ENCODE data around the gene REST.

REST gene

DNA sequence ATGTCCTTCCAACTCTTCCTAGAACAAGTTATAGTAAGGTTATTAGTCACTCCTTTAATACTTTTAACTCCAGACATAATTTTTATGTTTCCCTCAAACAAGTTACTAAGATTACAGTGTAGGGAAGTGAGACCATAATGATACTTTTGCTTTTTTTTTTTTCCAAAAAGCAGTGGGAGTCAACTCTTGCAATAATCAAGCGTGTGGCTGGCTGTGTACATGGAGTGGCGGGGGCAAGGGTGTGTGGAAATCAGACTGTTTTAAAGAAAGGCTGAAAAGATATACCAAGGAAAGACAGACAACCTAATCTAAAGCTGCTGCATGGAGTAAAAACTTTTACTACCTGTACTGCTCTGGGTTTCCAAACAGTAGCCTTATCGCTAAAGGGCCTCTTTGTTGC is 65.6 kb downstream of the REST start:
- no peaks in the 10 kb centered on the region for H3K27me3 ChIP-seq (ENCODE audit: insufficient read depth, low read length)
- H3K9me3 ChIP-seq (ENCODE audit: low read length), result peaks cover 12% of the 10 kb centered on the region
- H3K4me3 ChIP-seq (ENCODE audit: low read length), result no peak overlapping the region
- H3K36me3 ChIP-seq (ENCODE audit: insufficient read depth, low read length), result peaks cover 34% of the 10 kb centered on the region
- no peak overlapping the region for H2AFZ ChIP-seq (ENCODE audit: low read depth, low read length)
- peaks cover 6% of the 10 kb centered on the region for H3K4me1 ChIP-seq (ENCODE audit: insufficient read depth, low read length)

DNA sequence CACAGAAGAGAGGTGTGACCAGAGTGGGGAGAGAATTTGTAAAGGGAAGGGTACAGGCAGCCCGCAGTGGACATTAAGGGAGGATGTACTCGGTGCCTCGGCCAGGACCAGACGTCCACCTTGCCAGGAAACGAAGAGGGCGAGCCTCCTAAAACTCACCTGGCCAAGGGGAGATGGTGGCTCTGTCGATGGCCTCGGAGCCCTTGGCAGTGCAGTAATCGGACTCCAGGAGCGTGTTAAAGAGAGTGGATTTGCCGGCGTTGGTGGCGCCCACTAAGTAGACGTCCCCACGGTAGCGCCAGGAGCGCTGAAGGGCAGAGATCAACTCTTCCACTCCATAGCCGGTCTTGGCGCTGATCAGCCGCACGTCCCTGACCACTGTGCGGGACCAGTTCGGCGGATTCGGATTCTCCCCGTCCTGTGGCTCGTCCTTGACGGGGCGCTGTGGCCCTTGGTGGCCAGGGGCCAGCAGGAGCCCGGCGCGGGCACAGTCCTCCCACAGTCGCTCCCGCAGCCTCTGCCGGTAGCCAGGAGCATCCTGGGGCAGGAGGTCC is 68.7 kb downstream of the REST start:
- H3K4me1 ChIP-seq (ENCODE audit: insufficient read depth, low read length), result peaks cover 13% of the 10 kb centered on the region

DNA sequence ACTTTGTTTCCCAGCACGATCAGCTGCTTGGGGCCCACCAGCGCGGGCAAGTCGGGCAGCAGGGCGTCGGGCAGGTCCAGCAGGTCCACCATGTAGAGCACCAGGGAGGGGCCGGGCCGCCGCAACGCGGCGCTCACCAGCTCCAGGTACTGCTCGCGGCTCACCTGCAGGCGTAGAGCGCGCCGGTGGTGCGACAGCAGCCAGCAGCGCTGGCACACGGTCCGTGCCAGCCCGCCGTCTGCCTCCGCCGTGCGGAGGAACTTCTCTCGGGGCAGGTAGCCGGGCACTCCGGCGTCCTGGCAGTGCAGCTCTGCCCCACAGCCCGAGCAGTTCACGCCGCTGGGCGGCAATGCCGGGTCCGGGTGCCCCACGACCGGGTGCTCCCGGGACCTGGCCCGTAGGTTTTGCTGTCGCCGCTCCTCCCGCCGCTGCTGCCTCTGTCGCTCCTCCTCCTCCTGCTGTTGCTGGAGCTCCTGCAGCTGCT is 69.2 kb downstream of the REST start:
- Histone ChIP-seq H2AFZ (ENCODE audit: low read depth, low read length) (peak overlapping the region; percentile 50), H3K4me1 (ENCODE audit: insufficient read depth, low read length) (peaks cover 14% of the 10 kb centered on the region), H3K36me3 (ENCODE audit: insufficient read depth, low read length) (peaks cover 19% of the 10 kb centered on the region), H3K4me3 (ENCODE audit: low read length) (peak overlapping the region; percentile 93), H3K9me3 (ENCODE audit: low read length) (peaks cover 12% of the 10 kb centered on the region), H3K27me3 (ENCODE audit: insufficient read depth, low read length) (no peaks in the 10 kb centered on the region)

More for the DNA sequence above, 68.7 kb downstream of the REST start:
- Histone ChIP-seq H3K27me3 (ENCODE audit: insufficient read depth, low read length) (no peaks in the 10 kb centered on the region), H3K36me3 (ENCODE audit: insufficient read depth, low read length) (peaks cover 22% of the 10 kb centered on the region), H2AFZ (ENCODE audit: low read depth, low read length) (peak overlapping the region; percentile 50), H3K9me3 (ENCODE audit: low read length) (peaks cover 12% of the 10 kb centered on the region), H3K4me3 (ENCODE audit: low read length) (peak overlapping the region; percentile 93)

DNA sequence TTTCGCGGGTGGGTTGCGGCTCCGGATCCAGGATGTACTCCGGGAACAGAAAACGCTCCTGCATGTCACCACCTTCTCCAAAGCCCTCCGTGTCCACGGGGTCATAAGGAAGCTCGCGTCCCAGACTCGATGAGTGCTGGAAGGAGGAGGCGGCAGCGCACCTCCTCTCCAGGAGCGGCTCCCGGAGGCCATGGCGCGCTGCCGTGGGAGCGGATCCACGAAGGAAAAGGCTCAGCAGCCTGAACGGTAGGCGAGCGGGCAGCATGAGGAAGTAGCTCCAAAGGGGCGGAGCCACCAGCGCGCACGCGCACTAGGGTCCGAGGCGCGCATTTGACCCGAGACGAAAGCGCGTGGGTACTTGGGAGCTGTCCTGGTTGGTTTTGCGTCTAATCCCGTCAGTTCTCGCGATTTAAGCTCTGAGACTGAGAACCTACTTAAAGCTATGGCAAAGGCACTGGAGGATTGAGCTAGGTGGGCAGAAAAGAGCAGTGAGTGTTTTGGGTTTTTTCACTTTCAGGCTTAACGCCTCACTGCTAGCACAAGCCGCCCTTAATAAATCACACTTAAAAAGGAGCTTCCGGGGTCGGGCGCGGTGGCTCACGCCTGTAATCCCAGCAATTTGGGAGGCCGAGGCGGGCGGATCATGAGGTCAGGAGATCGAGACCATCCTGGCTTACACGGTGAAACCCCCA is 69.8 kb downstream of the REST start, which contains the start of gene NOA1:
Gene NOA1, minus strand, starts transcription at position 286 of the 692 bp plus-strand sequence. Its CDS starts 21 bp downstream, at position 265.
- peak within 1 kb of the TSS; percentile 93 for H3K4me3 ChIP-seq (ENCODE audit: low read length)
- H3K36me3 ChIP-seq (ENCODE audit: insufficient read depth, low read length), result peaks cover 14% of the 10 kb centered on the region
- no peaks in the 10 kb centered on the region for H3K27me3 ChIP-seq (ENCODE audit: insufficient read depth, low read length)
- H3K4me1 ChIP-seq (ENCODE audit: insufficient read depth, low read length), result peaks cover 14% of the 10 kb centered on the region
- H2AFZ ChIP-seq (ENCODE audit: low read depth, low read length), result peak within 1 kb of the TSS; percentile 50
- H3K9me3 ChIP-seq (ENCODE audit: low read length), result peaks cover 11% of the 10 kb centered on the region

DNA sequence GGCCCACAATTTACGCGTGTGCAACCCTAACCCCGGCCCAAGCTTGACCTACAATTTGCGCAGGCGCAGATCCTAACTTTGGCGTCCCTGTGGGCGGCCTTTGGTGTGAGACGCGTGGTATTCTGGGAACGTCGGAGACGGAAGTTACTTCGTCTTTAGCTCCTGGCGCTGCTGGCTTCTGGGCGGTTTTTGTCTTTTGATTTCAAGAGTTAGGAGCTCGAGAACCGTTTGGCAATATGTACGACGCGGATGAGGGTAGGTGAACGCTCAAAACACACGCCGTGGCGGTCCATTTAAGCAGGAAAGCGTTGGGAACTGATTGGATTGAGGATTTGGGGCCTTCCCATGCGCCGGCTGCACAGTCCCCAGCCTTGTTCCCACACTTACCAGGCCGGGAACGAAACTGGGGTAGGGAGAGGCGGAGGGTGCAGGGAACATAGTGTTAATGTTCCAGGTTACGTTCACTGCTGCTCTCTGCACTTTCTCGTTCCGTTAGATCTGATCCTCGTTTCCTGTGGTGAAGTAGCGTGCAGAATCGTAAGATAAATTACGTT is 71.1 kb downstream of the REST start, which contains the start of gene POLR2B:
Gene POLR2B, plus strand, starts transcription at position 147 of the 554 bp plus-strand sequence. Its CDS starts 90 bp downstream, at position 237.
- Histone ChIP-seq H3K27me3 (ENCODE audit: insufficient read depth, low read length) (no peaks in the 10 kb centered on the region), H3K4me3 (ENCODE audit: low read length) (peak within 1 kb of the TSS; percentile 93), H3K9me3 (ENCODE audit: low read length) (no peaks in the 10 kb centered on the region), H3K36me3 (ENCODE audit: insufficient read depth, low read length) (peaks cover under 1% of the 10 kb centered on the region), H3K4me1 (ENCODE audit: insufficient read depth, low read length) (peaks cover 14% of the 10 kb centered on the region), H2AFZ (ENCODE audit: low read depth, low read length) (no peak within 1 kb of the TSS)

DNA sequence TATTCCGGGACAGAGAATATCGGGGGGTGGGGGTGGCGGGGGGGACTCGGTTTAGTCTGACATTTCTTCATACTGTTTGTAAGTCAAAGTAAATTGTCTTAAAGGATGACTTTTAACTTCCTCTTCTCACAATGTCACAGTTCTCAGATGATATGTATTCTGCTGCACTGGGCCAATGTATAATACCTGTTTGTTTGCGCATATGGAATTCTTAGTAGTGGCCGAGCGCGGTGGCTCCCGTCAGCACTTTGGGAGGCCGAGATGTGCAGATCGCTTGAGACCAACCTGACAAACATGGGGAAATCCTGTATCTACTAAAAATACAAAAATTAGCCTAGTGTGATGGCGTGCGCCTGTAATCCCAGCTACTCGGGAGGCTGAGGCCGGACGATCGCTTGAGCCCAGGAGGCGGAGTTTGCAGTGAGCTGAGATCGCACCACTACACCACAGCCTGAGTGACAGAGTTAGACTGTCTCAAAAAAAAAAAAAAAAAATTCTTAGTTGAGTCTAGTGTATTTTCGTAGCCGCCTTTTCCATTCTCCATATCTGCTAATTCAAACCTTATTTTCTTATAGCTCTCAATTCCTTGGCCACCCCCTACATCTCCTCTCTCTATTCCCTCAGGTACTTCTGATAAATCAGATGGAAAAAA is 71.8 kb downstream of the REST start:
- Histone ChIP-seq H3K4me1 (ENCODE audit: insufficient read depth, low read length) (peaks cover 14% of the 10 kb centered on the region), H2AFZ (ENCODE audit: low read depth, low read length) (no peak overlapping the region), H3K36me3 (ENCODE audit: insufficient read depth, low read length) (peaks cover 4% of the 10 kb centered on the region), H3K4me3 (ENCODE audit: low read length) (peak overlapping the region; percentile 93), H3K9me3 (ENCODE audit: low read length) (no peaks in the 10 kb centered on the region), H3K27me3 (ENCODE audit: insufficient read depth, low read length) (no peaks in the 10 kb centered on the region)

DNA sequence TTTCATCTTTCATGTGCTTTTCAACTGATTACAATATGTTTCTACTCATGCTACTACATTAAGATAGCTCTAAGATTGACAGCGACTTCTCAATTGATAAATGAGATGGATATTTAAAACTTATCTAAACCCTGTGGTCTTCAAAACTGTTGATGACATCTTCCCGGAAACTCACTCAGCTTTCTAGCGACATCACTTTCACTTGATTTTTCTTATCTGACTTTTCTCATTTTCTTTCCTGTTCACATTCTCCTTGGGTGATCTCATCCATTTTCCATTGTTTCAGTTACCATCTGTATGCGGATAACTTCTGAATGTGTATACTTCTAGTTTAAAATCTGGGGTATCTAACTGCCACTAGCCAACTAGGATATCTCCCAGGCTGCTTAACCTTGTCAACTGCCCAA is 74.1 kb downstream of the REST start:
- no peak overlapping the region for H3K4me3 ChIP-seq (ENCODE audit: low read length)
- no peak overlapping the region for H2AFZ ChIP-seq (ENCODE audit: low read depth, low read length)
- H3K36me3 ChIP-seq (ENCODE audit: insufficient read depth, low read length), result peaks cover 18% of the 10 kb centered on the region
- H3K27me3 ChIP-seq (ENCODE audit: insufficient read depth, low read length), result no peaks in the 10 kb centered on the region
- H3K9me3 ChIP-seq (ENCODE audit: low read length), result no peaks in the 10 kb centered on the region
- H3K4me1 ChIP-seq (ENCODE audit: insufficient read depth, low read length), result peaks cover 8% of the 10 kb centered on the region

DNA sequence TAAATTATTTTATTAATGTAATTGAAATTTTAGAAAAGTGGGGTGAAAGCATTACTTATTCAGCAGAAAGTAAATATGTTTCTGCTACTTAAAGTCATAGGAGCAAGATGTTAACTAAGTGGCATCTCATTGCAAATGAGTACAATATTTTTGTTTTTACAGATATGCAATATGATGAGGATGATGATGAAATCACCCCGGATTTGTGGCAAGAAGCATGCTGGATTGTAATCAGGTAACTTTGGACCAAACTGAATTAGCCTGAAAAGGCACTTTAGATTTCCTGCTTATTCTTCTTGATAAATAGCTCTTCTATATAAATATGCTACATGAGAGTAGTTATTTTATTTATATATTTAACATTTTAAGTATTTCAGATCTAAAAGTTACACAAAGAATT is 78.5 kb downstream of the REST start:
- Histone ChIP-seq H3K4me3 (ENCODE audit: low read length) (no peak overlapping the region), H2AFZ (ENCODE audit: low read depth, low read length) (no peak overlapping the region), H3K36me3 (ENCODE audit: insufficient read depth, low read length) (peaks cover 58% of the 10 kb centered on the region), H3K27me3 (ENCODE audit: insufficient read depth, low read length) (no peaks in the 10 kb centered on the region), H3K4me1 (ENCODE audit: insufficient read depth, low read length) (peaks cover 3% of the 10 kb centered on the region), H3K9me3 (ENCODE audit: low read length) (no peaks in the 10 kb centered on the region)

DNA sequence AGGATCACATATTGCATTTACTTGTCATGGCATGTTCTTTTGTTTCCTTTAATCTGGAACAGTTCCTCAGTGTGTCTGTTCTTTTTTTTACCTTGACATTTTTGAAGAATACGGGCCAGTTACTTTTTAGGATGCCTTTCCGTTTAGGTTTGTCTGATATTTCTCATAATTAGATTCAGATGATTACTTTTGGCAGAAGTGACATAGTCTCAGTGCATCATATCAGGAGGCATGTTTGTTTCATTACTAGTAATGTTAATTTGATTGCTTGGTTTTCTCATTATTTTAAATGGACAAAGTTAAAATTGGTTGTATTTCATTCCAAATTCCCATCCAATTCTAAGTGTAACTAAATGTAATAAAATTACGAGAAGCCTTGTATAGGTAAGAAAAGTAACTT is 79.3 kb downstream of the REST start:
- no peak overlapping the region for H2AFZ ChIP-seq (ENCODE audit: low read depth, low read length)
- no peaks in the 10 kb centered on the region for H3K9me3 ChIP-seq (ENCODE audit: low read length)
- no peak overlapping the region for H3K4me3 ChIP-seq (ENCODE audit: low read length)
- peaks cover 66% of the 10 kb centered on the region for H3K36me3 ChIP-seq (ENCODE audit: insufficient read depth, low read length)
- H3K4me1 ChIP-seq (ENCODE audit: insufficient read depth, low read length), result no peaks in the 10 kb centered on the region
- no peaks in the 10 kb centered on the region for H3K27me3 ChIP-seq (ENCODE audit: insufficient read depth, low read length)

DNA sequence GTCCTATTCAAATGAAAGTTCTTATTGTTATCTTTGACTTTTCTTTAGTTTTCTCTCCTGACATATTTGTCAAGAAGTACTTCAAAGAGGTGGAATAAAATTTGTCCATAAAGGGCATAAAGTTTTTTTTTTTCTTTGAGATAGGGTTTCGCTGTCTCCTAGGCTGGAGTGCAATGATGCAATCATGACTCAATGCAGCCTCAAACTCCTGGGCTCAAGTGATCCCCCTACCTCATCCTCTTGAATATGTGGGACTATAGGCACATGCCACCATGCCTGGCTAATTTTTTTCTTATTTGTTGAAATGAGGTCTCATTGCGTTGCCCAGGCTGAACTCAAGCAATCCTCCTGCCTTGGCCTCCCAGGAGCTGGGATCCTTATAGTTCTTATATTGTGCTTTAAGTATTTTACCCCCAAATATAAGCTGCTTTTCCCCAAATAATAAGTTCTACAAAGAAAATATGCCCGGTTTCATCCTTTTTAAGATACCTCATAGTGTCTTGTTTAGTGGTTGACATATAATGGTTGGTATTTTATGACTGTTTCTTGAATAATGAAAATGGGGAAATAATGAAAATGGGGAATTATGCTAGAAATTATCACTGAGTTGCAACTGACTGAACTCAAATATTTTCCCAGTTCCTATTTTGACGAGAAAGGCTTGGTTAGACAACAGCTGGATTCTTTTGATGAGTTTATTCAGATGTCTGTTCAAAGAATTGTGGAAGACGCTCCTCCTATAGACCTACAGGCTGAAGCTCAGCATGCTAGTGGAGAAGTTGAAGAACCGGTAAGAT is 82.6 kb downstream of the REST start:
- peaks cover 87% of the 10 kb centered on the region for H3K36me3 ChIP-seq (ENCODE audit: insufficient read depth, low read length)
- H3K4me1 ChIP-seq (ENCODE audit: insufficient read depth, low read length), result no peaks in the 10 kb centered on the region
- H3K27me3 ChIP-seq (ENCODE audit: insufficient read depth, low read length), result no peaks in the 10 kb centered on the region
- H3K9me3 ChIP-seq (ENCODE audit: low read length), result no peaks in the 10 kb centered on the region
- no peak overlapping the region for H2AFZ ChIP-seq (ENCODE audit: low read depth, low read length)
- no peak overlapping the region for H3K4me3 ChIP-seq (ENCODE audit: low read length)

DNA sequence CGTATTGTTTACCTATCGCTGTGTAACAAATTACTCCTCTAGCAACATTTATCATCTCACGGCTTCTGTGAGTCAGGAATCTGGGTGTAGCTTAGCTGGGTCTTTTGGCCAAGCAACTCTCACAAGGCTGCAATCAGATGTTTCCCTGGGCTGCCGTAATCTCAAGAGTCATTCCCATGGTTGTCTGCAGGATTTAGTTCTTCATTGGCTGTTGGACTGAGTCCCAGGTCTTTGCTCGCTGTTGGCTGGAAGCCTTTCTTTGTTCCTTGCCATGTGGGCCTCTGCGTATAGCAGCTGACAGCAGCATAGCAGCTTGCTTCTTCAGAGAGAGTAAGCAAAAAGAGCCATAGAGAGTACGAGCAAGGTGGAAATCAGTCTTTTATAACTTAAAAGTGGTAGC is 87.8 kb downstream of the REST start:
- Histone ChIP-seq H3K36me3 (ENCODE audit: insufficient read depth, low read length) (peaks cover 86% of the 10 kb centered on the region), H2AFZ (ENCODE audit: low read depth, low read length) (no peak overlapping the region), H3K27me3 (ENCODE audit: insufficient read depth, low read length) (no peaks in the 10 kb centered on the region), H3K4me1 (ENCODE audit: insufficient read depth, low read length) (no peaks in the 10 kb centered on the region), H3K4me3 (ENCODE audit: low read length) (no peak overlapping the region), H3K9me3 (ENCODE audit: low read length) (no peaks in the 10 kb centered on the region)

DNA sequence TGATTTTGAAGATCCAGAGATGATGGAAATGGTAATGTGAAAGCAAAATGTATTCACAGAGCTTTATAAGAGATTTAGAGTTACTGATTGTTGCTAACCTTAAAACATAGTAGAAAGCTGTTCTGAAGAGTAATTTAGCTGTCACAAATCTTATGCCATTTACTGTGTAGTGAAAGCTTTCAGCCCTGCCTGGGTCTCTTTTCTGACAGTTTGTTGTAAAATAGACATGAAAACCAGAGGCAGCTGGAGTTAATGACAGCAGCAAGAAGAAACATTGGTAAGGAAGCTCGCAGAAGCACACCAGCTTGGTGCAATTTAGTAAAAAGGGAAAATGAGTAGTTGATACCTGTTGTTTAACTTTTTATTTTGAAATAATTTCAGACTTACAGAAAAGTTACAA is 92.1 kb downstream of the REST start:
- H2AFZ ChIP-seq (ENCODE audit: low read depth, low read length), result no peak overlapping the region
- H3K4me1 ChIP-seq (ENCODE audit: insufficient read depth, low read length), result no peaks in the 10 kb centered on the region
- no peaks in the 10 kb centered on the region for H3K9me3 ChIP-seq (ENCODE audit: low read length)
- no peaks in the 10 kb centered on the region for H3K27me3 ChIP-seq (ENCODE audit: insufficient read depth, low read length)
- H3K4me3 ChIP-seq (ENCODE audit: low read length), result no peak overlapping the region
- peaks cover 80% of the 10 kb centered on the region for H3K36me3 ChIP-seq (ENCODE audit: insufficient read depth, low read length)
